ENCODE data around the gene GASK1A.
"Not testable (repeated sequence)": the region's sequence is repeated elsewhere in the genome, so short reads cannot be mapped to it uniquely, and the experiment has no call there.

GASK1A gene

DNA sequence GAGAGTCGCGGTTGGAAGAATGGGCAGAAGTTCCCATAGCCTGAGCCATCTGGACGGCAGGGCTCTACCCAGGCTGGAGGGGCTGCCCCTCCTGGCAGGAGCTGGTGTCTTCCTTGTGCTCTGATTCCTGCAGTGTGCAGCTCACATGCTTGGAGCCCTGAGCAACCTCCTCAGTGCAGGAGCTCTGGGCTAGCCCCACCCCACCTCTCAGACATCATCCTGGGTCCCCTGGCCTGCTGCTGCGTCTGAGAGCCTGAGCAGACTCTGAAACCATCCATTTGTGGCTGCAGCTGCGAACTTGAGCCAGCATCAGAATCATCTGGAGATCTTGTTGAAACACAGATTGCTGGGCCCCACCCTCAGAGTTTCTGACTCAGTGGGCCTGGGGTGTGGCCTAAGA lies 84.0 kb downstream of the GASK1A start:
- DNase-seq = no peak

GRCh38 chr3:43070670-43071069 lies 91.6 kb downstream of the GASK1A start:
- not testable (repeated sequence) for DNase-seq

DNA sequence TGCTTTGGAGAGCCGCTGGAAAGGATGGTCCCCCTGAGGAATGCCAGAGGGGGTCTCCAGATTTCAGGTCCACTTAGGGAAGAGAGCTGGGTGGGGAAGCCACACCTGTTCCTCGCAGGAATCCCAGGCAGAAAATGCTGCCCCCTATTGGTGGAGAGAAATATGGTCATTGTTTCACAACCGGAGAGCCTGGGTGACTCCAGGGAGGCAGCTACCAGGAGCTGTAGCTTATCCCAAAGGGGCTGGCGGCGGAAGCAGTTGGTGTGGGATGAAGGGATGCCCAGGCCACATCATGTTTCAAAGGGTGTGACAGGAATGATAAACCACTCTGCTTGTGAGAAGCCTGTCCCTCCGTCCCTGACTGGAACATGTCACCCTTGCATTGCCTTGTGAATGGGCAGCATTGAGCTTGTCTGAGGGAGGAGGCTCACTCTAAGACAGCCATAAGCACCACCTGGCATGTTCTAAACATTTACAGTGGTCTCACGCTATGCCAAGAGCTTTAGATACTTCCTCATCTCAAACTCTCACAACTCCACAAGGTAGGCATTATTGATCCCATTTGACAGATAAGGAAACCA lies 92.3 kb downstream of the GASK1A start:
- DNase-seq = peak; percentile 36 to 43

GRCh38 chr3:43072361-43072760 lies 93.2 kb downstream of the GASK1A start:
- no peak for DNase-seq

- no peak for DNase-seq
Observed at GRCh38 chr3:43073116-43073835, 94.2 kb downstream of the GASK1A start.

- DNase-seq = no peak
Observed at GRCh38 chr3:43073836-43074220, 94.7 kb downstream of the GASK1A start.

DNA sequence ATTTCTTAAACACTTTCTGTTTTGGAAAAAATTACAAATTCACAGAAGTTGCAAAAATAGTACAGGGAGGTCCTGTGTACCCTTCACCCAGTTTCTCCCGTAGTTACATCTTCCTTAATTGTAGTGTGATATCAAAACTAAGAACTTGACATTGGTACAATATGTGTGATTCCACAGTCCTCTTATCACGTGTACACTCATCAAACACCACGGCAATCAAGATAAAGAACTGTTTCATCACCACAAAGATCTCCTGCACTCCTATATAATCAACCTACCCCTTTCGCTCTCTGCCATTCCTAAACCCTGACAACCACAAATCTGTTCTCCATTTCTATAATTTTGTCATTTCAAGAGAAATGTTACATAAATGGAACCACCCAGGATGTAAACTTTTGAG lies 95.4 kb downstream of the GASK1A start:
- no peak for DNase-seq

GRCh38 chr3:43074901-43075689 lies 96.0 kb downstream of the GASK1A start:
- DNase-seq = no peak

DNA sequence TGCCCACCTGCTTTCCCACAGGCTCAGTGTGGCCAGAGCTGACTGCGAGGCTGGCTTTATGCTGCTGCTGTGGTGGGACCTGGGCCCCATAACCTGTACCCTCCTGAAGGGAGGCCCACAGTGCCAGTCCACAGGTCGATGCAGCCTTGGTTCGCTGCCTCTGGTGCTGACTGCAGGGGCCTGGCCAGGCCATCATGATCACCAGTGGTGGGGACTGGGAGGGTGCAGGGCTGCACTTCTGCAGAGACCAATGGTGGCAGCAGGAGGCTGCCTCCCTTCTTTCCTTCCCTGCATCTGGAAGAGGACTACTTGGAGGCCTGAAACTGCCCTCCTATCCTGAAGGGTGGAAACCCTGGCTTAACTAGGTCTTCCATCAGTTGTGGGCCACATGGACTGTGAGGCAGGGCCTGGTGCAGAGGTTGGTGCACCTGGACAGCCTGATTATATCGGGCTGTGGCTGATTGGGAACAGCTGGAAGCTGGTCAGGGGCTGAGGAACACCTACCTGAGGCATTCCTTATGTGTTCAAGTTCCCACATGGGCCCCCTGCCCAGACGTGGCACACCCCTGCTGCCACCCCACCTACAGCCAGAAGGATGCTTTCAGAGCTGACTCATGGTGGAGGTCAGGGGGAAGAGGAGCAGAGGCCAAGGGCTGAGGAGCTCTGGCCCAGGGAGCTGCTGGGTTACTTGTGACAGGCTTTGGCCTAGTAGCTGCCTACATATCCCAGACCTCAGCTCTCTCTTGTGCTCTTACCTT lies 97.0 kb downstream of the GASK1A start:
- no peak for DNase-seq

GRCh38 chr3:43076857-43077256 lies 97.7 kb downstream of the GASK1A start:
- DNase-seq = no peak

GRCh38 chr3:43077261-43077660 lies 98.2 kb downstream of the GASK1A start:
- no peak for DNase-seq

- DNase-seq = no peak
Observed at GRCh38 chr3:43077707-43078106, 98.6 kb downstream of the GASK1A start.

- DNase-seq = no peak
Observed at GRCh38 chr3:43079536-43080332, 100.6 kb downstream of the GASK1A start.

GRCh38 chr3:43080726-43081568 lies 101.8 kb downstream of the GASK1A start:
- no peak for DNase-seq

- DNase-seq = no peak
Observed at GRCh38 chr3:43081796-43082195, 102.7 kb downstream of the GASK1A start.

- no peak for DNase-seq
Observed at GRCh38 chr3:43082457-43082856, 103.3 kb downstream of the GASK1A start.

DNA sequence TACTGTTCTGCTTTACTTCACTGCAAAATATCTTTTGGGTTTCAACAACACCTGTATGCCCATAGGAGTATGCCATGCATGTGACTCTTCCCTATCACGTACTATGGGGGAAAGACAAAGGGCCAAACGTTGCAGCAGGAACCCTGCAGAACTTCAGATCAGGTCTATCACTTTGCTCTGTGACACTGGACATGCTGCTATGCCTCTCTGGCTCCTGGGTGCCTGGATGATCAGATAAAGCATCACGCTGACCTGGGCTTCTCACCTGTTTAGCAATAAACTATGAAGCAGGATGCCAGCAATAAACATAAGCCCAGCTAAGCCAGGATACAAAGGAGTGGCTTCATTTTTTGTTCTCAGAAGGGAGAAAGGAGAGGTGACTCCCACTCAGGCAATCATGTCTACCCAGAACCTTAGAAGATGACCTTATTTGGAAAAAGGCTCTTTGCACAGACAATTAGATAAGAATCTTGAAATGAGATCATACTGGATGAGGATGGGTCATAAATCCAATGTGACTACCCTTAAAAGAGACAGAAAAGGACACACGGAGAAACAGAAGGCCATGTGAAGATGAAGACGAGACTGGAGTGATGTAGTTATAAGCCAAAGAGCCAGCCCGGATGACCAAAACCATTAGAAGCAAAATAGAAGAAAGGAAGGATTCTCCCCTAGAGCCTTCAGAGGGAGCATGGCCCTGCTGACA lies 107.5 kb downstream of the GASK1A start:
- no peak for DNase-seq

DNA sequence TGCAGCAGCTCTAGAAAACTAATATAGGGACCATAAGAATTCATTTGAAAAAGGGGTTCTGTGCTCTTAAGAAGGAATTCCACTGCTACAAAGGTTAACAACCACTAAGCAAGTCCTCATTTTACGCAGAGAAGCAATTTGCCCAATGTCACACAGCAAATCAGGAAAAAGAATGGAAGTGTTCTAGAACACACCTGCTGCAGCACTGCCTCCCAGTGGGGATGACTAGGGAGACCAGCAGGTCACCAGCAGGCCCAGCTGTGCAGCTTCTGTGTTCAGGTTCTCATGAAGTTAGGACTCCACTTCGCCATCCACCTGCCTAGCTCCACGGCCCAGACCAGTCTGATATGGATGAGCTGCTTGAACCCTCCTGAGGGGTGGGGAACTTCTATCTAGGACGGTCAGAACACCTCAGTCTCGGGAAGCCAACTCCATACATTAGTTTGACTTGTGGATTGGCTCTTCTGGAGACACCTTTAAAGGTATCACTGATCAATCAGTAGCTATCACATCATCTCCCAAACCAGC lies 108.2 kb downstream of the GASK1A start:
- DNase-seq = no peak

GRCh38 chr3:43089081-43089480 lies 110.0 kb downstream of the GASK1A start:
- DNase-seq = no peak

- no peak for DNase-seq
Observed at GRCh38 chr3:43090238-43090637, 111.1 kb downstream of the GASK1A start.

GRCh38 chr3:43091481-43091880 lies 112.4 kb downstream of the GASK1A start:
- no peak for DNase-seq

Data from activated T-cell treated with anti-CD3 and anti-CD28 coated beads, Interleukin-2, amount 50 U/mL, for 48 hours (primary cell).